CD4-positive, alpha-beta T cell treated with Interferon alpha-2 for 1 hour (primary cell): Measurements from ENCODE around the gene NBL1.
"Not testable (repeated sequence)": the region's sequence is repeated elsewhere in the genome, so short reads cannot be mapped to it uniquely, and the experiment has no call there.

Experiments
- DNase-seq, 2 donors: peaks; one replicate each; pipeline ENCODE4 v3.0.0-alpha.2; 2020 to 2022

NBL1 gene

DNA sequence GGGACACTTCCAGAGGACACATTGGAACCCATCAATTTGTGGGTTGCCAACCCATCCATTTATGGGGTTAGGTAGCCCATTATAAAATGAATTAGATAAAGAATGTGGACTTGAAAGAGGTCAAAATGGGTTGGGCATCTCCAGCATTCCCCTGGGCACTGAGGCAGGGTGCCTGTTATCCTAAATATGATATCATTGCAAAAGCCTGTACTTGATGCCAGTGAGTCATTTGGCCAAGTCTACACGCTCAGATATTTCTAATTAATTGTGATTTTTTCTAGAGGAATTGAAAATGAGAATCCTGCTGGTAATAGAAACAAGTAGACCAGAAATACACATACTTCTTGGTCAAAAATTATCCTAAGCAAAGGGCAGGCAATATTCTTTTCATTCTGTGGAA is 21.9 kb upstream of the NBL1 start:
- no peak for DNase-seq

GRCh38 chr1:19623523-19623922 is 20.6 kb upstream of the NBL1 start:
- DNase-seq, result no peak

DNA sequence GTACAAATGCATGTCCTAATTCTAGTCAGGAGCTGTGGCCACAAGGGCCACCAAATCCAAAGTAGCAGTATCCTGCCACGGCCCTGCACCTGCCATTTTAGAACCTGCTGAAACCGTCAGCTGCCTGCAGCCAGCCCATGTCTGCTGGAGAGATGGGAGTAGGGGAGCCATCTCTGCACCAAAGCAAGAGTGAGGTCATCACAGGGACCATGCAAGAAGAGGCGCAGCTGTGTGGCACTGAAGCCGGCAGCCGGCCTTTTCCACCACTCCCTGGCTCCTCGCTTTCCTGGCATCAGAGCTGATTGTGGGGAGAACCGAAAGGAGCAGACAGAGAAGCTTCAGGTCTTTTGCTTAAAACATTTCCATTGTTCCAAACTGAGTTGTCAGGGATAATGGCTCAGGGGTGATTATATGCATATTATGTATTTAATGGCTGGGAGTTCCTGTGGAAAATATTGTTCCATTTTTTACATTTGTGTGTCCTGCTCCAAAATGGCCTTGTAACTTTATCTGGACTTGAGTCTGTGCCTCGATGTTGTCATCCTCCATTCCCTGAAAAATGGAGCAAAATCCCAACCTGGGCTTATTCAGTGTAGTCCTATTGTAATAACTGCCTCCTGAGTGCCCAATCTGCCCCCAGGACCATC is 18.7 kb upstream of the NBL1 start:
- no peak for DNase-seq

GRCh38 chr1:19628879-19629278 is 15.2 kb upstream of the NBL1 start:
- DNase-seq, result no peak

DNA sequence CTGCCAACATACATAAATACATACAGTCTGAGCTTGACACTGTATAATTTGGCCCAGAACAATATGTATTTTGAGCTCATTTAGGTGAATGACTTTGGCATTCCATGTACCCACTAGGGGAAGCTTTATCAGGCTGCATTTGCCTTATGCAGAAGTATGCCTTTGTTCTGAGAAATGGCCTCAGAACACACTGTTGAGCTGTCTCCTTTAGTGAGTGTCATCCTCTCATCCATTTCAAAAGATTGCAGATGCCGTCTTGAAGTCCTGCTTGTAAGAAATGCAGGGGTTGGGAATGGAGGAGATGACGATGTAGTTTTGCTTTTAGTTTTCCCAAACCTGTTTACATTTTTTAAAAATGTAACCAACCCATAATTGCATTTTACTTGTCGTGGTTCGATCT is 14.8 kb upstream of the NBL1 start:
- DNase-seq, result no peak

GRCh38 chr1:19630192-19630591 is 13.9 kb upstream of the NBL1 start:
- not testable (repeated sequence) for DNase-seq

DNA sequence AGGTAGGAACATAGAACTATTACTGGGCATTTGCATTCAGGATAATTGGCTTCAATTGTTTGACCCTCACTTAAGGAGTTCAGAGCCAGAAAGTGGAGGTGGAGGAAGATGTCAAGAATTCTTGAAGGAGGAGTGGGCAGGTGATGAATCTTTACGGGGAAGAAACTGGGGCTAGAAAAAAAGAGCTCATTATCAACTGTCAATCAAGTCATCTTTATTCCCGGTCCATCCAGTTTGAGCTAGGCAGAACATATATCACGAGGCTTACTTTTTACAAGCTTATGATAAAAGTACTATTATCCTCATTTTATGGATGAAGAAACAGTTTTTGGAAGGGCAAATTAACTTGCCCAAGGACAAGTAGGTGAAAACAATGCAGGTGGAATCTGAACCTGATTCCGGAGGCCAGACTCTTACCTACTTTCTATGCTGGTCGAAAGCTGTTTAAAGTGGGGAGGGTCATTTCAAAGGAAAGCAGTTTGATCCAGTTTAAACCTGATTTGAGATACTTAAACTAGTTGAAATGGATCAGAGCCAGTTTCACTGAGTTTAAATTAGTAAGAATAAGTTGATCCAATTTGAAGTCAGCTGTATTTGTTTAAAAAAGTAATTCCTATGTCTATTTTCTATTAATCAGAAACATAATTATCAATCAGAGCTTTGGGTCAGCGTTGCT is 13.3 kb upstream of the NBL1 start:
- no peak for DNase-seq

DNA sequence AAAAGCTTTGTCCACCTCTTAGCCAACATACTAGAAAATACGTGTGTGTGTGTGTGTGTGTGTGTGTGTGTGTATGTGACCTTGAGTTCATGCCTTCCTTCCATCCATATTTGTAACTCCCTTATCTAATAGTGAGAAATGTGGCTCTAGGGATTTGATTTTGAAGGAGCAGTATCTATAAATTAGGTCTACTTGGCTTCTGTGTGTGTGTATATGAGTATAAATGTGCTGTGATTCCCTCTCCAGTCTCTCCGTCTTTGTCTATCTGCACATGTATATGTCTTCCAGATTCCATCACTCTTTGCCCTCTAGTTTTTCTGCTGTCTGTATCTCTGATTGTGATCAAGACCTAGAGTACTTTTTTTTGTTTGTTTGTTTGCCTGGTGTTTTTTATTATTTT is 11.9 kb upstream of the NBL1 start:
- DNase-seq, result no peak

DNA sequence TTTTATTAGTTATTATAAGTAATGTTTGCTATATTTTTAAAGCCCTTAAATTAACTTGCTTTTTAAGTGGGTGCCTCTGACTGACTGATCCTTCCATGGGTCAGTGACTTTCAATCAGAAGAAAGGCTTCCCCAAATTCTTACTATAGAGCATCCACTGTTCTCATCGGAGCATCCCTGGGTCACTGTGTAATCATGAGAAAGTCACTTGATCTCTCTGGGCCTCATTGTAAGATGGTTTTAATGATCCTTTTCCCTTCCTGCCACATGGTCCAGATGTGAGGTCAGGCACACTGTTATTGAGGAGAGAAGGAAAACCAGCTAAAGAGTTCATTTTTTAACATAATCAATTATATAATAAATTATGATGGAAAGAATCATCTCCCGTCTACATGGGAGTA is 11.0 kb upstream of the NBL1 start:
- no peak for DNase-seq

GRCh38 chr1:19635064-19635463 is 9.0 kb upstream of the NBL1 start:
- not testable (repeated sequence) for DNase-seq

DNA sequence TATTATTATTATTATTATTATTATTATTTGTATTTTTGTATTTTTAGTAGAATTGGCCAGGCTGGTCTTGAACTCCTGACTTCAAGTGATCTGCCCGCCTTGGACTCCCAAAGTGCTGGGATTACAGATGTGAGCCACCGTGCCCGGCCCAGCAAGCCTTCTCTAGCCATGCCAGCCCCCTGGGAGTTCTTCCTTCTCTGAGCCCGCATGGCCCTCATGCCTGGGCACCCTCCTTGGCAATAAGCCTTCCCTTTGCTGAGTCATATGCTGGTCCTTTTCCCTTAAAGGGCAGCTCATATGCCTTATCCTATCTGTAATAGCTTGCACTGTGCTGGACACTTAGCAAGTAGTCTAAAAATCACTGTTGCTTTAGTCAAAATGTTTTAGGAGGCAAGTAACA is 8.5 kb upstream of the NBL1 start:
- DNase-seq, result no peak

GRCh38 chr1:19636065-19636464 is 8.0 kb upstream of the NBL1 start:
- DNase-seq, result no peak

GRCh38 chr1:19636749-19637148 is 7.4 kb upstream of the NBL1 start:
- DNase-seq, result not testable (repeated sequence)

DNA sequence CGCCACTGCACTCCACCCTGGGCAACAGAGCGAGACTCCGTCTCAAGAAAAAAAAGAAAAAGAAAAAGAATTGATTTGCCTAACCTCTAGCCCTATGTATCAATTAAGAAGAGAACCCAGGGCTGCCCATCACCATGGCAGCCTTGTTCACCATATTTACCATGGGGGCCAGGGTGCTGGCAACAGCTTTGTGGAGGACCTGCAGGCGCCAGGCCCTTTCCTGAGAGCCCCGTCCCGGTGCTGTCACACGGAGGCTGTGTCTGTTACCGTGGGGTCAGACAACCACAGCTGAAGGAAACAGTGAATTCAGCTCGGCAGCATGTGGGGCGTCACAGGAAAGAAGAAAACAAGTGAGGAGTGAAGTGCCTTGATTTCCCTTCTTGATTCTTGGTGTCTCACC is 6.5 kb upstream of the NBL1 start:
- DNase-seq, result no peak

DNA sequence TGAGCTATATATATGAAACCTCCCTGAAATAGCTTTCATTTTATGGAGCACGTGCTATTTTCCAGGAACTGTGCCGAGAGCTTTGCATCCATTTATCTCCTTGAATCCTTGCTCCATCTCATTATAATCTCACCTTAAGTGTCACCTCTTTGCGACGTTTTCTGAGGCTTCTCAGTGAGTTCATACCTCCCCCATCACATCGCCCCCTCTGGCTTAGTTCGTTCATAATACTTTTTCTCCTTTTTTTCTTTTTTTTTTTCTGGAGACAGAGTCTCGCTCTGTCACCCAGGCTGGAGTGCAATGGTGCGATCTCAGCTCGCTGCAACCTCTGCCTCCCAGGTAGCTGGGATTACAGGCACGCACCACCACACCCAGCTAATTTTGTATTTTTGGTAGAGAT is 4.9 kb upstream of the NBL1 start:
- not testable (repeated sequence) for DNase-seq

DNA sequence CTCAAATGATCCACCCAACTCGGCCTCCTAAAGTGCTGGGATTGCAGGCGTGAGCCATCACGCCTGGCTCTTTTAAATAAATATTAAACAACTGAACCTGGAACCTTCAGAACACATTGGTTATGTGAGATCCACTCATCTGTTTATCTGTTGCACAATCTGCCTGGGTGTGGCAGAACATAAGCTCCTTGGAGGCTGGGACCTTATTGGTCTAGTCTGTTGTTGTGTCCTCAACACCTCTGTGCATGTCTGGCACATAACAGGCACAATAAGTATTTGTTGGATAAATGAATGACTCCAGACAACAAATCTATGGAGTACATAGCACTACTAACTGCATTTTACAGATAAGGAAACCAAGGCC is 4.1 kb upstream of the NBL1 start:
- DNase-seq, result no peak

- DNase-seq, result no peak
Measured at GRCh38 chr1:19640363-19641316, 3.5 kb upstream of the NBL1 start.

DNA sequence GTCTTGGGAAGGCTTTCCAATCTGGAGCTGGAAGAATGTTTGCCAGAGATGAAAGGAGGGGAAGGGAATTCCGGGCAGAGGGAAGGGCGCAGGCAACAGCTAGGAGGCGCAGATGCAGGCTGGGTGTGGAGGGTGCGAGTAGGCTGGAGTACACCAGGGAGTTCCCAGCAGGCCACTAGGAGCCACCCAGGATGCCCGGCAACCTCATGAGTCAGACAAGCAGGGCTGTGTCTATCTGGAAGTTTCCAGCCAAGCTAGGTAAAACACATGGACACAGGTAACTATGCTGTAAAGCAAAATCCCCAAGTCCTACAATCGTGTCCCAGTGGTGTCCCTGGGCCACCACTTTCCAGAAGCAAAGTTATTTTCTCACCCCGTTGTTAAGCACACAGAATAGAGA is 990 bp upstream of the NBL1 start:
- no peak for DNase-seq

DNA sequence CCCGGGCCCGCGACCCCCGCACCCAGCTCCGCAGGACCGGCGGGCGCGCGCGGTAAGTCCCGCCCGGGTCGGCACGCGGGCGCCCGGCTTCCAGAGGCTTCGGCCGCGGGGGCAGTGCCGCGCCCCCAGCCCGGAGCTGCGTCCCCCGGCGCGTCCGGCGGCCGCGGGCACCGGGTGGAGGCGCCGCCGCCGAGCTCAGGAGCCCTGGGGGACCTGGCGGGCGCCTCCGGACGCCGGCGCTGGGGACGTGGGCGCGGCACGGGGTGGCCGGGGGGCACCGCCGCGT is 227 bp downstream of the NBL1 start:
- no peak for DNase-seq

GRCh38 chr1:19644681-19645410 is 735 bp downstream of the NBL1 start:
- DNase-seq, result peak; percentile 20 to 55

- DNase-seq, result no peak
Measured at GRCh38 chr1:19645411-19646251, 1.5 kb downstream of the NBL1 start.
